CD4-positive, alpha-beta T cell treated with Interleukin-12 subunit alpha and Interleukin-12 subunit beta, for 1 hour (primary cell): ENCODE data around the gene USP15.

Source experiments
- DNase-seq: peaks from one replicate; pipeline ENCODE4 v3.0.0-alpha.2; 2020

USP15 gene

DNA sequence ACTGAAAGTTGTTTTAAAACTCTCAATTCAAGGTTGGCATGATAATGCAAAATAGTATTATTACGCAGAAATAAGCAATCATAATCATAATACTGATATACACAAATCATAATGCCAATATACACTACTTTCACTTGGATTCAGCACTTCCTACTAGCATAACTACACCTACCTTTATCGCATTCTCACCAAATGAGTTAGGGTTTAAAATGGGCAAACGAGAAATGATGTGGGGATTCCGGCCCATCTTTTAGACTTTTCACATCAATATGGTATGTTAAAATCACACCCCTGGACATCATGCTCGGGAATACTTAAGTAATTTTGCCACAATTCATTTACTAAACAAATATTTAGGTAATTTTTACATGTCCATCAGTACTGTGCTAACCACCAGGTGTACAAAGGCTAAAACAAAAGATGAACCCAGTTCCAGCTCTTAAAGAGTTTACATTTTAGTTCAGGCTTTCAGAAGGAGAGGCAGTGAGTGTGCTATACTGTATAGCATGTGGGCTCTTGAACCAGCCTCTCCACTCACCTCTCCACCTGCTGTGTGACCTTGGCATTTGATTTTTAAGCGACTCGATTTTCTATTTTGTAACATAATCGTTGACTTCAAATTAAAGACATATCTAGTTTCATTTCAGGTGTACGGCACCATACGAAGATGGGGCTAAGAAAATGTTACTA, 1.1 kb upstream of the USP15 start:
- peak; percentile 45 for DNase-seq

DNA sequence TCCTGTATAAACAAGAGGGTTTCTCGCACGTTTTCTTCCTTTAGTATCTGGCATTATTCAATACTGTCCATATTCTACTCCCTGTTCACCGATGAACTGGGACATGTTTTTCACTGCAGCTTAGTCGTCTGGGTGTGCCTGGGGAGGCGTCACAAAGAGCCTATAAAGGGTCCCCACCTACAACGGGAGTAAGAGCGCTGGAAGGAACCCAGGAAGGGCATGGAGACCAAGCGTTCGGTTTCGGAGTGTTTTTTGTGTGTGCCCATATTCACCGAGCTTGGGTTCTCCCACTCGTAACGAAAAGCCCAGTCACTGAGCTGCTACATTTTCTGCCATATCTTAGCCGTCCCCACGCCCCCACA, 592 bp upstream of the USP15 start:
- DNase-seq = no peak

GRCh38 chr12:62260733-62261683, 804 bp downstream of the USP15 start:
- peak; percentile 77 for DNase-seq

- no peak for DNase-seq
Measured at GRCh38 chr12:62261876-62262517, 1.8 kb downstream of the USP15 start.

GRCh38 chr12:62263232-62263631, 3.0 kb downstream of the USP15 start:
- no peak for DNase-seq

- DNase-seq = peak; percentile 29
Measured at GRCh38 chr12:62263966-62264365, 3.8 kb downstream of the USP15 start.

GRCh38 chr12:62264706-62265105, 4.5 kb downstream of the USP15 start:
- peak; percentile 20 for DNase-seq

GRCh38 chr12:62265511-62265910, 5.3 kb downstream of the USP15 start:
- no peak for DNase-seq

DNA sequence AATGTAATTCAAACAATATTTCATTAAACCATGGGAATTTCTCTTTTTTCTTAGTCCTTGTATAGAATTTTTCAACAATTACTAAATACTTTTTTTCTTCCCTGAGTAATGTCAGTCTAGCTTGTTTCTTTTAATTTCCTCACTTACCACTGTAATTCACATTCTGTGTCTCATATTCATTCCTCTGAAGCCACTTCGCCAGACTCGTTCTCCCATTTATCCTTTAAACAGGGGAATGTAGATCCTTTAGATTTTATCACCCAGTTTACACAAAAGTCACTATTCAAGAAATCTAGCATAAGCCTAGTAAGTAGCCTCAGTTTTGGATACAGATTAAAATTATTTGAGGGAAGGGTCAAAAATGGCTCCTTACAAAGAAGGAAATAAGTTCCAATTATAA, 6.8 kb downstream of the USP15 start:
- no peak for DNase-seq

DNA sequence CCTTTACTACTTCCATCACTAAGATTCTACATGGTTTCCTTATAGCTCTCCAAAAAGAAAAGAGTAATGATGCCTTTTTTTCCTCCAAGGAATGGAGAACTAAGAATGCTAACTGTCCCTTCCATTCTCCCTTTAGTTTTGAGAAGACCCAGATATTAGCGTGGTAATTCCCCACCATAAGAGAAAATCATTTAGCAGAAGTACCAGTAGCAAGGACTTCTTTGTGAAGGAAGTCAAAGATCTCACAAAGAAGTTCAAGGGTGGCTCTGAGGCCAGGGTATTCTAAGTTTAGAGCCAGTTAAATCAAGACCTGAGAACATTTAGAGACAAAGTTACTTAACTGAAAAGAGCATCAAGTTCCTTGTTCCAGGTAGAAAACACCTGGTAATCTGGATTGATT, 7.3 kb downstream of the USP15 start:
- DNase-seq = no peak

DNA sequence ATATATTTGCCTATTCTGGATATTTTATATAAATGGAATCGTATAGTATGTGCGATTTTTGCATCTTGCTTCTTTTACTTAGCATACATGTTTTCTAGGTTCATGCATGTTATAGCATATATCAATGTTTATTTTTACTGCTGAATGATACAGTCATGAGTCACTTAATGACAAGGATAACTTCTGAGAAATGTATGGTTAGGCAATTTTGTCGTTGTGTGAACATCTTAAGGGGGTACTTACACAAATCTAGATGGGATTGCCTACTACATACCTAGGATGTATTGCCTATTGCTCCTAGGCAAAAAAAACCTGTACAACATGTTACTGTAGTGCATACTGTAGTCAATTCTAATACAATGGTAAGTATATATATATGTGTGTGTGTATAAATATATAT, 8.8 kb downstream of the USP15 start:
- DNase-seq = no peak

- DNase-seq = no peak
Measured at GRCh38 chr12:62269464-62270228, 9.4 kb downstream of the USP15 start.

DNA sequence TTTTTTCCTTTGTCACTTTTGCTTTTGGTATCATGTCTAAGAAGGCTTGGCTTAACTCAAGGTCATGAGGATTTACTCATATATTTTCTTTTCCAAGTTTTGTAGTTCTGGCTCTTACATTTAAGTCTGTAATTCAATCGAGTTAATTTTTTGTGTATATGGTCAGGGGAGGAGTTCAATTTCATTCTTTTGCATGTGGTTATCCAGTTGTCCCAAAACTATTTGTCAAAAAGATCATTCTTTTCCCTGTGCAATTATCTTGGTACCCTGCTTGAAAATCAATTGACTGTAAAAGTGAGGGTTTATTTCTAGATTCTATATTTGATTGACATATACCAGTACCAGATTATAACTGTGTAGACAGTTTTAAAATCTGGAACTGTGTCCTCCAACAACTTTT, 10.2 kb downstream of the USP15 start:
- no peak for DNase-seq

- no peak for DNase-seq
Measured at GRCh38 chr12:62270872-62271271, 10.7 kb downstream of the USP15 start.

DNA sequence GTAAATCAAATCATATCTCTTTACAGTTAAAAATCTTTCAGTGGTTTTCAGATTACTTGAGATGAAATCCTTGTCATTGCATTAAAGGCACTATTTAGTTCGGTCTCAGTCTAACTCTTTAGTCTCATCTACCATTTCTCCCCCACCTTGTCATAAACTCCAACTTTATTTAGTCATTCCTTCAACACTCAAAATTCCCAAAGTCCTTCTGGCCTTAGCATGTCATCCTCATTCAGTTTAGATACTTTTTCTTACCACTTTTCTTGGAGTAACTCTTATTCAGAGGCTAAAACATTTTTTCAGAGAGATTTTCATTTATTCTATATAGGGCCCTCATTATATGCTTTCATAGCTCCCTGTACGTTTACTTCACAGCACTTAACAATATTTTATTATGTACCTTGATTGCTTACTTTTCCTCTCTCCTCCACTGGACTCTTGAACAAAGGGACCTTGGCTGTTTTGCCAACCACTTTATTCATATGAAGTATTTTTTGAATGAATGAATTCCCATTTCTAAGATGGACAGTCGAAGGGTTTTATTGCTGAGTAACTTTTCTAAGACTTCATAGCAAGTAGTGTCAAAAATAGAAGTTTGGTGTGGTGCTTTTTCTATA, 12.8 kb downstream of the USP15 start:
- DNase-seq = no peak

DNA sequence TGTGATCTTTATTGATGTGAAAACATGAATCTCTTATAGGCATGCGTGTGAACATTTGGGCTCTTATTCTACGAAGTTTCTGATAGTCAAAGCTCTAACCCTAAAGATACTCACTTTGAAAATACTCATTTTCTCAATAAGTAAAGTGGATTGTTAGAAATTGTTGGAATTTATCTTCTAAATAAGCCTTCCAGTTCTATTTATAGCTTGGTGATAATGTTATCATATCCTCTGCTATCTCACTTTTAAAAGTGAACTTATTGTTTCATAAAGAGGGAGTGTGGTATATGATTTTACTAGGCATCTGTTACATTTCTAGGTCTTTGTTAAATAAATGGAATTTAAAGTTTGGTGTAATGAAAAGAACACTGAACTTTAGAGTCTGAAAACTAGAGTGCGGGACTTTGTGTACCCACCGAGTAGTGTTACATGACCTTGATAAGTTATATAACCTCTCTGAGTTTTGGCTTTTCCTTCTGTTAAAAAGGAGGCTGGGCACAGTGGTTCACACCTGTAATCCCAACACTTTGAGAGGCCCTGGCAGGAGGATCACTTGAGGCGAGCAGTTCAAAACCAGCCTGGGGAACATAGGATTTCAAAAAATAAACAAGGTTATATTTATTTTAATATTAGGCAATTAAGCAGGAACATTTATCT, 13.6 kb downstream of the USP15 start:
- DNase-seq = no peak

- no peak for DNase-seq
Measured at GRCh38 chr12:62278022-62278421, 17.8 kb downstream of the USP15 start.

GRCh38 chr12:62279058-62279457, 18.9 kb downstream of the USP15 start:
- no peak for DNase-seq

DNA sequence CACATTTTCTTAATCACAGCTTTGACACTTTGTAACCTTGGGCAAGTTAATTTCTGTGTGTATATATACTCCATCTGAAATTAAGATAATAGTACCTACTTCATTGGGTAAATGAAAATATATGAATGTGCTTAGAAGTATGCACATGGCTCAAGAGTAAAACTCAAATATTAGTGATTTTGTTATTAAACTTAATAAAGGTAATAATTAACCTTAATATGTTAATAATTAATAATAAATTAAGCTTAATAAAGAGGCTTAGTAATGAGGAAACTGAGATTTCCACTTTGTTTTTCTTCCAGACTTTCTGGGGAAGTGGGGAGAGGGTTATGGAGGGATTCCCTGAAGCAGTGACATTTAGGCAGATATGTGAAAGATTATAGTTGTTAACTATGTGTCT, 19.8 kb downstream of the USP15 start:
- DNase-seq = no peak

DNA sequence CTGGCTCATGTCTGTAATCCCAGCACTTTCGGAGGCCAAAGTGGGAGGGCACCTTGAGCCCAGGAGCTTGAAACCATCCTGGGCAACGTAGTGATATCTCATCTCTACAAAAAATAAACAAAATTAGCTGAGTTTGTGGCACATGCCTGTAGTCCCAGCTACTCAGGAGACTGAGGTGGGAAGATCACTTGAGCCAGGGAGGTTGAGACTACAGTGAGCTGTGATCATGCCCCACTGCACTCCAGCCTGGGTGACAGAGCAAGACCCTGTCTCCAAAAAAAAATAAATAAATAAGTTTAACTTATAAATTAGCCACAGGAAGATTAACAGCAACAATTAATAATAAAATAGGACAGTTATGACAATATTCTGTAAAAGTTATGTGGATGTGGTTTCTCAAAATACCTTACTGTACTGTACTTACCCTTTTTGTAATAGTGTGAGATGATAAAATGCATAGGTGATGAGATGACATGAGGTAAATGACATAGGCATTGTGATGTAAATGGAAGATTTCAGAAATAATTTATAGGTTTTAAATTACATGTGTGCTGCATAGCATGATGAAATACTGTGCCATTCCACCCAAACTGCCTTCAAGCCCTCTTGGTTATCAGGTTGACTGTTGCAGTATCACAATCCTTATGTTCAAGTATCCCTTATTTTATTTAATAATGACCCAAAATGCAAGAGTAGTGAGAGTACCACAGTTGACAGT, 22.0 kb downstream of the USP15 start:
- no peak for DNase-seq

DNA sequence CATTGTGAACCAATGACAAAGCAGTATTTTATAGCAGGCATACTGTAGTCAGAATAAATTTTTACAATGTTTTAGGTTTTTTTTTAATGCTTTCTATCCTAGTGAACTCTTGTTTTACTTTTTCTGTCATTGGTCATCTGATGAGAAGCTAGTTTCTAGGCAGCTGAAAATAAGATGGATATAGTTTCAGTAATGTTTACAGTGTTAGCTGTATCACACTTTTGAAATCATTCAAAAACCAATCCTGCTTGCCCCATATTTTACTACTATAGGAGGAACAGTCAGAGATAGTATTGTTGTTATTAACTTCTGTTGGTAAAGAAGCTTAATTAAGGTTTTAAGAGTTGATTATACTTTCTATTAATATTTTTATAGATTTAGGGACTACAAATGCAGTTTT, 24.5 kb downstream of the USP15 start:
- DNase-seq = no peak
